MG63 (cell line): ENCODE results near the gene FUT1. TPM values are rescaled to one million over a fixed set of nuclear protein-coding genes. Genes with fewer than 3 reads are reported as not detected.
"Not testable (repeated sequence)": the region's sequence is repeated elsewhere in the genome, so short reads cannot be mapped to it uniquely, and the experiment has no call there.

Source experiments
- DNase-seq: peaks from one replicate; pipeline ENCODE4 v3.0.0-alpha.2; 2020
- H3K27me3 ChIP-seq: fragments of 250-450 bp; sonication (Bioruptor Pico); 2 replicates; pipeline ENCODE4 v1.5.1; 2020; ENCODE audit warnings: mild to moderate bottlenecking, moderate library complexity
- H3K36me3 ChIP-seq: fragments of 250-450 bp; sonication (Bioruptor Pico); 2 replicates; pipeline ENCODE4 v1.5.1; 2020; ENCODE audit warnings: mild to moderate bottlenecking, moderate library complexity
- H3K4me3 ChIP-seq: fragments of 250-450 bp; sonication (Bioruptor Pico); 2 replicates; pipeline ENCODE4 v1.5.1; 2020; ENCODE audit warnings: mild to moderate bottlenecking, moderate library complexity
- H3K9me3 ChIP-seq: fragments of 250-450 bp; sonication (Bioruptor Pico); 2 replicates; pipeline ENCODE4 v1.5.1; 2020; ENCODE audit warnings: mild to moderate bottlenecking, moderate library complexity
- total RNA-seq: library from RNA; depleted of rRNA; stranded (reverse); fragments of >200 nt; shearing (Covaris generic); gene quantifications from 2 replicates; pipeline ENCODE4 v1.2.3, GENCODE V29; 2014; ENCODE audit warnings: low replicate concordance

The FUT1 gene
- total RNA-seq, 1 experiment from 2014 or later: 0.16 TPM

GRCh38 chr19:48734625-48735024, 17.8 kb downstream of the FUT1 start:
- DNase-seq: no peak
- H3K36me3 ChIP-seq: no peaks in the 10 kb centered on the region
- H3K9me3 ChIP-seq: no peaks in the 10 kb centered on the region
- peaks cover 2% of the 10 kb centered on the region; the same call in 1 of the 2 replicates for H3K27me3 ChIP-seq
- no peak overlapping the region for H3K4me3 ChIP-seq

- 0 out of 2 replicates have a peak, but pooled peaks cover 2% of the 10 kb centered on the region for H3K9me3 ChIP-seq
- no peaks in the 10 kb centered on the region for H3K36me3 ChIP-seq
- H3K27me3 ChIP-seq: peaks cover 2% of the 10 kb centered on the region; the same call in 1 of the 2 replicates
- no peak for DNase-seq
- no peak overlapping the region for H3K4me3 ChIP-seq
These were observed 21.0 kb downstream of the FUT1 start for GRCh38 chr19:48731452-48731851.

- no peaks in the 10 kb centered on the region for H3K36me3 ChIP-seq
- no peak for DNase-seq
These were observed 23.4 kb downstream of the FUT1 start for GRCh38 chr19:48728911-48729664.

GRCh38 chr19:48726556-48726955, 25.9 kb downstream of the FUT1 start:
- no peaks in the 10 kb centered on the region for H3K36me3 ChIP-seq
- H3K9me3 ChIP-seq: peaks cover 9% of the 10 kb centered on the region
- DNase-seq: no peak
- no peak overlapping the region for H3K4me3 ChIP-seq
- peaks cover under 1% of the 10 kb centered on the region; the same call in 1 of the 2 replicates for H3K27me3 ChIP-seq

More at GRCh38 chr19:48728911-48729664, 23.4 kb downstream of the FUT1 start:
- Histone ChIP-seq H3K4me3 (no peak overlapping the region), H3K9me3 (peaks cover 9% of the 10 kb centered on the region), H3K27me3 (peaks cover 2% of the 10 kb centered on the region; the same call in 1 of the 2 replicates)

- DNase-seq: peak; percentile 78
- no peaks in the 10 kb centered on the region for H3K27me3 ChIP-seq
- no peak overlapping the region for H3K4me3 ChIP-seq
- H3K36me3 ChIP-seq: no peaks in the 10 kb centered on the region
- peaks cover 9% of the 10 kb centered on the region for H3K9me3 ChIP-seq
These were observed 27.4 kb downstream of the FUT1 start for GRCh38 chr19:48724796-48725753.

GRCh38 chr19:48722196-48722708, 30.2 kb downstream of the FUT1 start:
- H3K27me3 ChIP-seq: no peaks in the 10 kb centered on the region
- no peak for DNase-seq
- H3K36me3 ChIP-seq: no peaks in the 10 kb centered on the region
- H3K9me3 ChIP-seq: peaks cover 9% of the 10 kb centered on the region
- no peak overlapping the region for H3K4me3 ChIP-seq

- H3K4me3 ChIP-seq: peak overlapping the region; percentile 62
- H3K9me3 ChIP-seq: no peaks in the 10 kb centered on the region
- peak; percentile 96 for DNase-seq
- no peaks in the 10 kb centered on the region for H3K36me3 ChIP-seq
- H3K27me3 ChIP-seq: no peaks in the 10 kb centered on the region
These were observed 31.7 kb downstream of the FUT1 start for GRCh38 chr19:48720613-48721296.

- Histone ChIP-seq H3K27me3 (no peaks in the 10 kb centered on the region), H3K4me3 (peak overlapping the region; percentile 62), H3K9me3 (no peaks in the 10 kb centered on the region), H3K36me3 (no peaks in the 10 kb centered on the region)
- no peak for DNase-seq
These were observed 32.2 kb downstream of the FUT1 start for GRCh38 chr19:48720251-48720612.

GRCh38 chr19:48719263-48720171, 32.9 kb downstream of the FUT1 start, which contains the start of gene MAMSTR:
MAMSTR (minus strand) TSS chr19:48719725; CDS start chr19:48719031, 694 bp downstream.
- H3K36me3 ChIP-seq: no peaks in the 10 kb centered on the region
- no peak for DNase-seq
- no peaks in the 10 kb centered on the region for H3K9me3 ChIP-seq
- peak within 1 kb of the TSS; percentile 62 for H3K4me3 ChIP-seq
- H3K27me3 ChIP-seq: no peaks in the 10 kb centered on the region

GRCh38 chr19:48718711-48719231, 33.7 kb downstream of the FUT1 start:
- no peak for DNase-seq
- Histone ChIP-seq H3K27me3 (no peaks in the 10 kb centered on the region), H3K36me3 (no peaks in the 10 kb centered on the region), H3K4me3 (no peak overlapping the region), H3K9me3 (no peaks in the 10 kb centered on the region)

GRCh38 chr19:48718106-48718505, 34.3 kb downstream of the FUT1 start:
- H3K4me3 ChIP-seq, DNase-seq, H3K9me3 ChIP-seq, H3K27me3 ChIP-seq, H3K36me3 ChIP-seq: not testable (repeated sequence)

- DNase-seq: peak; percentile 91
- Histone ChIP-seq H3K9me3 (no peaks in the 10 kb centered on the region), H3K36me3 (no peaks in the 10 kb centered on the region), H3K4me3 (peak overlapping the region; percentile 12), H3K27me3 (no peaks in the 10 kb centered on the region)
These were observed 35.7 kb downstream of the FUT1 start for GRCh38 chr19:48716562-48717291.

- no peaks in the 10 kb centered on the region for H3K36me3 ChIP-seq
- no peak for DNase-seq
- no peaks in the 10 kb centered on the region for H3K9me3 ChIP-seq
- no peaks in the 10 kb centered on the region for H3K27me3 ChIP-seq
- H3K4me3 ChIP-seq: no peak overlapping the region
These were observed 36.7 kb downstream of the FUT1 start for GRCh38 chr19:48715681-48716171.

GRCh38 chr19:48714759-48715675, 37.4 kb downstream of the FUT1 start:
- Histone ChIP-seq H3K27me3 (no peaks in the 10 kb centered on the region), H3K36me3 (no peaks in the 10 kb centered on the region), H3K9me3 (no peaks in the 10 kb centered on the region), H3K4me3 (peak overlapping the region; percentile 56)
- DNase-seq: no peak
